ENCODE data around the gene ZNRF1. TPM values are rescaled to one million over a fixed set of nuclear protein-coding genes. Genes with fewer than 3 reads are reported as not detected.
"Not testable (repeated sequence)": the region's sequence is repeated elsewhere in the genome, so short reads cannot be mapped to it uniquely, and the experiment has no call there.

Gene ZNRF1
- total RNA-seq, 1 experiment from 2014 or later: 27.1 TPM

- BruUV-seq (replicated peaks): no TSS peak
- H3K9me3 Mint-ChIP-seq (ENCODE audit: low read depth, unreplicated experiment): no peaks in the 10 kb centered on the region
- intact Hi-C loops (cut with micrococcal nuclease; ENCODE audit: unreplicated experiment): no loop called here
- DNase-seq: no peak
- peaks cover 15% of the 10 kb centered on the region for H3K27me3 Mint-ChIP-seq (ENCODE audit: unreplicated experiment)
- TF ChIP-seq, protein P1, sequence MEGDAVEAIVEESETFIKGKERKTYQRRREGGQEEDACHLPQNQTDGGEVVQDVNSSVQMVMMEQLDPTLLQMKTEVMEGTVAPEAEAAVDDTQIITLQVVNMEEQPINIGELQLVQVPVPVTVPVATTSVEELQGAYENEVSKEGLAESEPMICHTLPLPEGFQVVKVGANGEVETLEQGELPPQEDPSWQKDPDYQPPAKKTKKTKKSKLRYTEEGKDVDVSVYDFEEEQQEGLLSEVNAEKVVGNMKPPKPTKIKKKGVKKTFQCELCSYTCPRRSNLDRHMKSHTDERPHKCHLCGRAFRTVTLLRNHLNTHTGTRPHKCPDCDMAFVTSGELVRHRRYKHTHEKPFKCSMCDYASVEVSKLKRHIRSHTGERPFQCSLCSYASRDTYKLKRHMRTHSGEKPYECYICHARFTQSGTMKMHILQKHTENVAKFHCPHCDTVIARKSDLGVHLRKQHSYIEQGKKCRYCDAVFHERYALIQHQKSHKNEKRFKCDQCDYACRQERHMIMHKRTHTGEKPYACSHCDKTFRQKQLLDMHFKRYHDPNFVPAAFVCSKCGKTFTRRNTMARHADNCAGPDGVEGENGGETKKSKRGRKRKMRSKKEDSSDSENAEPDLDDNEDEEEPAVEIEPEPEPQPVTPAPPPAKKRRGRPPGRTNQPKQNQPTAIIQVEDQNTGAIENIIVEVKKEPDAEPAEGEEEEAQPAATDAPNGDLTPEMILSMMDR (IDR thresholded peaks at IDR 0.05; ENCODE audit: unreplicated experiment): no peak
- no peak overlapping the region for H3K27ac Mint-ChIP-seq (ENCODE audit: unreplicated experiment)
- H3K4me3 Mint-ChIP-seq (ENCODE audit: low read depth, unreplicated experiment): no peak overlapping the region
- CTCF ChIA-PET: interaction anchor here (0.6 to 1.3 kb wide), 2 partner anchors 9 kb away, joined by 3 to 7 read pairs; no protein-coding TSS in a partner anchor
- H3K36me3 Mint-ChIP-seq (ENCODE audit: insufficient read depth, unreplicated experiment): peaks cover 7% of the 10 kb centered on the region
- peaks cover 12% of the 10 kb centered on the region for H3K4me1 Mint-ChIP-seq (ENCODE audit: low read depth, unreplicated experiment)
Observed at GRCh38 chr16:75120253-75120652, 121.4 kb downstream of the ZNRF1 start.

- peaks cover 15% of the 10 kb centered on the region for H3K27me3 Mint-ChIP-seq (ENCODE audit: unreplicated experiment)
- H3K4me3 Mint-ChIP-seq (ENCODE audit: low read depth, unreplicated experiment): no peak overlapping the region
- no peaks in the 10 kb centered on the region for H3K36me3 Mint-ChIP-seq (ENCODE audit: insufficient read depth, unreplicated experiment)
- CTCF ChIA-PET: interaction anchor here (0.5 kb wide), 1 partner anchor 1387 kb away, joined by 4 read pairs; no protein-coding TSS in a partner anchor
- BruUV-seq (replicated peaks): no TSS peak
- H3K4me1 Mint-ChIP-seq (ENCODE audit: low read depth, unreplicated experiment): peaks cover under 1% of the 10 kb centered on the region
- H3K27ac Mint-ChIP-seq (ENCODE audit: unreplicated experiment): no peak overlapping the region
- H3K9me3 Mint-ChIP-seq (ENCODE audit: low read depth, unreplicated experiment): no peaks in the 10 kb centered on the region
- intact Hi-C loops (cut with micrococcal nuclease; ENCODE audit: unreplicated experiment): no loop called here
- DNase-seq: no peak
- TF ChIP-seq, protein P1 (IDR thresholded peaks at IDR 0.05; ENCODE audit: unreplicated experiment): no peak
Observed at GRCh38 chr16:75121949-75122568, 123.2 kb downstream of the ZNRF1 start.

GRCh38 chr16:75122609-75123008 is 123.8 kb downstream of the ZNRF1 start:
- Mint-ChIP-seq H3K9me3 (ENCODE audit: low read depth, unreplicated experiment) (no peaks in the 10 kb centered on the region), H3K36me3 (ENCODE audit: insufficient read depth, unreplicated experiment) (no peaks in the 10 kb centered on the region), H3K4me3 (ENCODE audit: low read depth, unreplicated experiment) (no peak overlapping the region), H3K4me1 (ENCODE audit: low read depth, unreplicated experiment) (no peaks in the 10 kb centered on the region), H3K27ac (ENCODE audit: unreplicated experiment) (no peak overlapping the region), H3K27me3 (ENCODE audit: unreplicated experiment) (peaks cover 15% of the 10 kb centered on the region)
- BruUV-seq (replicated peaks): no TSS peak
- intact Hi-C loops (cut with micrococcal nuclease; ENCODE audit: unreplicated experiment): no loop called here
- DNase-seq: no peak
- TF ChIP-seq, protein P1 (IDR thresholded peaks at IDR 0.05; ENCODE audit: unreplicated experiment): no peak
- CTCF ChIA-PET: no interaction called here

GRCh38 chr16:75127713-75128415 is 129.0 kb downstream of the ZNRF1 start:
- intact Hi-C loops (cut with micrococcal nuclease; ENCODE audit: unreplicated experiment): no loop called here
- BruUV-seq (replicated peaks): no TSS peak
- Mint-ChIP-seq H3K4me1 (ENCODE audit: low read depth, unreplicated experiment) (peaks cover 23% of the 10 kb centered on the region), H3K27me3 (ENCODE audit: unreplicated experiment) (peaks cover 40% of the 10 kb centered on the region), H3K4me3 (ENCODE audit: low read depth, unreplicated experiment) (no peak overlapping the region), H3K9me3 (ENCODE audit: low read depth, unreplicated experiment) (no peaks in the 10 kb centered on the region), H3K36me3 (ENCODE audit: insufficient read depth, unreplicated experiment) (no peaks in the 10 kb centered on the region), H3K27ac (ENCODE audit: unreplicated experiment) (no peak overlapping the region)
- CTCF ChIA-PET: no interaction called here
- no peak for DNase-seq
- TF ChIP-seq, protein P1 (IDR thresholded peaks at IDR 0.05; ENCODE audit: unreplicated experiment): no peak

DNA sequence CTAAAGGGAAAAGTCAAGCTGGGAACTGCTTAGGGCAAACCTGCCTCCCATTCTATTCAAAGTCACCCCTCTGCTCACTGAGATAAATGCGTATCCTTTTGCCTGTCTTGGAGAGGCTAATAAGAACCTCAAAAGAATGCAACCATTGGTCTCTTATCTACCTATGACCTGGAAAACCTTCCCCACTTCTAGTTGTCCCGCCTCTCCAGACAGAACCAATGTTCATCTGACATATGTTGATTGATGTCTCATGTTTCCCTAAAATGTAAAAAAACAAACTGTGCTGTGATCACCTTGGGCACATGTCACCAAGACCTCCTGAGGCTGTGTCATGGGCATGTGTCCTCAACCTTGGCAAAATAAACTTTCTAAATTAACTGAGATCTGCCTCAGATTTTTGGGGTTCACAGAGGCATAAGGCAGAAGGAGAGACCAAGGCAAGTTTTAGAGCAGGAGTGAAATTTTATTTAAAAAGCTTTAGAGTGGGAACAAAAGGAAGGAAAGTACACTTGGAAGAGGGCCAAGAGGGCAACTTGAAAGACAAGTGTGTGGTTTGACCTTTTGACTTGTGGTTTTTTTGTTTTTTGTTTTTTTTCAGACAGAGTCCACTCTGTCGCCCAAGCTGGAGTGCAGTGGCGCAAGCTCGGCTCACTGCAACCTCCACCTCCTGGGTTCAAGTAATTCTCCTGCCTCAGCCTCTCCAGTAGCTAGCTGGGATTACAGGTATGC is 130.8 kb downstream of the ZNRF1 start:
- H3K9me3 Mint-ChIP-seq (ENCODE audit: low read depth, unreplicated experiment); H3K4me3 Mint-ChIP-seq (ENCODE audit: low read depth, unreplicated experiment); H3K36me3 Mint-ChIP-seq (ENCODE audit: insufficient read depth, unreplicated experiment); intact Hi-C loops (cut with micrococcal nuclease; ENCODE audit: unreplicated experiment); H3K27ac Mint-ChIP-seq (ENCODE audit: unreplicated experiment); BruUV-seq (replicated peaks): not testable (repeated sequence)
- H3K27me3 Mint-ChIP-seq (ENCODE audit: unreplicated experiment): peaks cover 40% of the 10 kb centered on the region
- DNase-seq: peak; percentile 44
- CTCF ChIA-PET: interaction anchor here (0.6 to 1.0 kb wide), 2 partner anchors 9 to 131 kb away, joined by 3 to 4 read pairs; partner anchors contain the start of gene ZNRF1
- peaks cover 23% of the 10 kb centered on the region for H3K4me1 Mint-ChIP-seq (ENCODE audit: low read depth, unreplicated experiment)
